ENCODE results near the gene VMAC.
"Not testable (repeated sequence)": the region's sequence is repeated elsewhere in the genome, so short reads cannot be mapped to it uniquely, and the experiment has no call there.

Gene VMAC

DNA sequence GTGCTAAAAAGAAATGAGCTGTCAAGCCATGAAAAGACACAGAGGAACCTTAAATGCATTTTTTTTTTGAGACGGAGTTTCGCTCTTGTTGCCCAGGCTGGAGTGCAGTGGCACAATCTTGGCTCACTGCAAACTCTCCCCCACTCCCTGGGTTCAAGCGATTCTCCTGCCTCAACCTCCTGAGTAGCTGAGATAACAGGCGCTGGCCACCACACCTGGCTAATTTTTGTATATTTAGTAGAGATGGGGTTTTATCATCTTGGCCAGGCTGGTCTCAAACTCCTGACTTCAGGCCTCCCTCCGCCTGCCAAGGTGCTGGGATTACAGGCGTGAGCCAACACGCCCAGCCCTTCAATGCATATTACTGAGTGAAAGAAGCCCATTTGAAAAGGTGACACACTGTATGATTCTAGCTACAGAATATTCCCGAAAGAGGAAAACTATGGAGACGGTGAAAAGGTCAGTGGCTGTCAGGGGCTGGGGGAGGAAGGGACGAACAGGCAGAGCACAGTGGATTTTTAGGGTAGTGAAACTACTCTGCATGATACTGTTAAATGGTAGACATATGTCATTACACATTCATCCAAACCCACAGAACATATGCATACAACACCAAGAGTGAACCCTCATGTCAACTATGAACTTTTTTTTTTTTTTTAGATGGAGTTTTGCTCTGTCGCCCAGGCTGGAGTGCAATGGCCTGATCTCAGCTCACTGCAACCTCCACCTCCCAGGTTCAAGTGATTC is 20.4 kb upstream of the VMAC start:
- not testable (repeated sequence) for DNase-seq

DNA sequence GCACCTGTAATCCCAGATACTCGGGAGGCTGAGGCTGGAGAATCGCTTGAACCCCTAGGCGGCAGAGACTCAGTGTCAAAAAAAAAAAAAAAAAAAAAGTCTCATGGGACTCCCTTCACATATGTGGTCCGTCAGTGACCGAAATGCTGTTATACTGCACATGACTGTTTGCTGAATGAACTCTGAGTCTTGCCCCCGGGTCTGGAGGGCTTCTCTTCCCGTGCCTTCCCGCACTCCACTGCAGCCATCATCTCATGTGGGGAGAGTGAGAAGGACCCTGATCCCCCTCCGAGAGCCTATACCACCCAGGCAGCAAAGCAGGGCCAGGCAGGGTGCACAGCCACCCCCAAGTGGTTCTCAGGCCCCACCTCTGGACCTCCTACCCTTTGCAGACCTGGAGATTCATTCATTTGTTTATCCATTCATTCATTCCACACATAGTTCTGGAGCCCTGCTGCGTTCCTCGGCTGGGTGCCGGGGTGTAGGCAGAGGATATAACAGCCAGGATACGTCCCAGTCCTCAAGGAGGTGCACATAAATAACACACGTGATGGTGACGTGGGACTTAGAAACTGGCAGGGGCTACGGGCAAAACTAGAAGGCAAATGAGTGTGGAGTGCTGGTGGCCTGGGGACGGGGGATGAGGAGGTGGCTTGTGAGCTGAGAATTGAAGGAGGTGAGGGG is 15.2 kb upstream of the VMAC start:
- no peak for DNase-seq

DNA sequence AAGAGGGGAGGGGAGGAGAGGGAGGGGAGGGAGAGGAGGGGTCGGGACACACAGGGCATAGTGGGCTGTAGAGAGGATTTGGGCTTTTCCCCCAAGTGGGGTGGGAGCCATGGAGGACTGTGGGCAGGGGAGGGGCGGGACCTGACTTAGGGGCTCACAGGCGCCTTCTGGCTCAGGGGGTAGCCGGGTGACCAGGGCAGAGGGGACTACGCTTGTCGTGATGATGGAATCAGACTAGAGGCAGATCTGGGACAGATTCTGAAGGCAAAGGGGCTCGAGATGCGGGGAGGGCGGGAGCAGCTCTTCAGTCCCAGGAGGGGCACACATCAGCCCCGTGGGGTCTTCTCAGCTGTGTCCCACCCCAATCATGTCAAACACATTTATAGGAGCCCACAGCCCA is 14.6 kb upstream of the VMAC start:
- no peak for DNase-seq

DNA sequence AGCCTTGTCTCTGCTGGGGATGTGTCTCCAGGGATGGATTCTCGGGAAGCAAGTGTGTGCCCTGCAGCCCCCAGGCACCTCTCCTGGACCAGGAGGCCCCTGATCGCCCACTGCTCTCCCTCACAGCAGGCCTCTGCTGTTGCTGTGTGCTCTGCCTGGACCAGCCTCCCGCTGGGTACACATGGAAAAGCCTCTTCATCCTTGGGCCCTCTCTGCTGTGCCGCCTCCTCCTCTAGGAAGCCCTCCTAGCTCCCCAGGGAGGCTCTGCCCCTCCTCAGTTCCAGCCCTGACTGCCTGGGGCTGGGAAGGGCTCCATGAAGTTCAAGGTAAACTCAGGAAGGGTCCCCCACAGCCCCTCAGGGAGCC is 13.1 kb upstream of the VMAC start:
- no peak for DNase-seq

DNA sequence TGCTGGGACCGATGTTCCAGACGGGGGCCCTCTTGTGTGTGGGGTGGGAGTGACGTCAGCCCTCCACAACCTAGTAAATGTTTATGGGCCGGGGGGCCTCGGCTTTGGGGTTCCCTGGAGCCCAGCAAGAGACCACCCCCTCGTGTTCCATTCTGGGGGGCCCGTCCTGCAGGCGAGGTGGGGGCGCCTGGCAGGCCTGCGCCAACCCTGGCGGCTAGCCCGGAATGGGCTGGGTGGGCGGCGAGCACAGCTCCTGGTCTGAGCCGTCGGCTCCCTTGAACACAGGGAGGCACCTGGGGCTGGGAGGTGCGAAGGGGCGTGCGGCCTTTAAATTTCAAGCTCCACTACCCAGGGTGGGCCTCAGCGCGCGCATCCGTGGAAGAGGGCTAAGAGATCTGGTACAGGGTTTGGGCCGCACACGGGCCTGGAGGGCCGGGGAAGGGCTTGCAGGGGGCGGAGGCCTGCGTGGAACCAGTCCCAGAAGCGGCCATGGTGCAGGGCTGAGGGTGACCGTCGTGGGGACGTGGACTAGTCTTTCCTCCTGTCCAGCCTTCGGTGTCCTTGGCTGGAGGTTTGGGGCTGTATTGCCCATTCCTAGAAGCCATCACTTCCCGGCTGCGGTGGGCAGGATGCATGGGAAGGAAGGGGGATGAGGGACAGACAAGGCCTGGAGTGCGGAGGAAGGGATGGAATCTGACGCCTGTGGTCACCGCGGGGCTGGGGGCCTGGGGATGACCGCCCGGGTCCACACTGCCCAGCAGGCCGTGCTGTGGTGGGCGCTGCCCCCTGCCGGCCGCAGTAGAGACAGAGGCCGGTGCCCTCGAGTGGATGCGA is 12.5 kb upstream of the VMAC start:
- peak in 1 of 2 donors; percentile 8 for DNase-seq

DNA sequence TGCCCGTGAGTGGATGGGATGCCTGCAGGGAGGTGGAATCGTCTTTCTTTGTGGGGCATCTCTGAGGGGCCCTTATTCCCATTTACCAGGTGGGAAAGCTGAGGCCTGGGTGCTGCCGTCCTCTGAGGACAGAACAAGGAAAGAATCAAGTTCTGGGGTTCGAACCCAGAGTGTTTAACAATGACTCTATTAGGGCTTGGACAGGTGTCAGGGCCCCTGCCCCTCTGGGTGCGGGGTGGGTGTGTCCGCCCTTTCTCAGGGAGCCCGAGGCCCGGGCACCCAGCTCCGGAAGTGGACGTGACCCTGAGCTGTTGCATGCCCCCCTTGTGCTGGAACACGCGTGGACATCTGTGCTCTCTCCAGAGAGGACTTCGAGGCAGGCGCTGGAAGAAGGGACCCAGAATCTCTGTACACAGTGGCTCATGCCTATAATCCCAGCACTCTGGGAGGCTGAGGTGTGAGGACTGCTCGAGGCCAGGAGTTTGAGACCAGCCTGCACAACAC is 11.8 kb upstream of the VMAC start:
- DNase-seq = no peak

DNA sequence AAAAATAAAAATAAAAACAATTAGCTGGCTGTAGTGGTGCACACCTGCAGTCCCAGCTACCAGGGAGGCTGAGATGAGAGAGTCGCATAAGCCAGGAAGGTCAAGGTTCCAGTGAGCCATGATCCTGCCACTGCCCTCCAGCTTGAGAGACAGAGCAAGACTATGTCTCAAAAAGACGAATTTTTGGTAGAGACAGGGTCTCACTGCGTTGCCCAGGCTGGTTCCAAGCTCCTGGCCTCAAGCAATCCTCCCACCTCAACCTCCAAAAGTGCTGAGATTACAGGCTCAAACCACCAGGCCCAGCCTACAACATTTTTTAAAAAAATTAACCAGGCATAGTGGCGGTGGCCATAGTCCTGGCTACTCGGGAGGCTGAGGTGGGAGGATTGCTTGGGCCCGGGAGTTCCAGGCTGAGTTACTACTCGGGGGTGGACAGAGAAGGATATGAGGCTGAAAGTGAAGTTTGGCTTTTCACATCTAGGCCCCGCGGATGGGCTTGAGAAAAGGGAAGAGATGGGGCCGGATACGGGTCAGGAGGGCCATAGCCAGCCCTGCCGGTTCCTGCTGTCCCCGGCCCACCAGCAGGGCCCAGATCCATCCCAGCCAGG is 11.3 kb upstream of the VMAC start:
- no peak for DNase-seq

DNA sequence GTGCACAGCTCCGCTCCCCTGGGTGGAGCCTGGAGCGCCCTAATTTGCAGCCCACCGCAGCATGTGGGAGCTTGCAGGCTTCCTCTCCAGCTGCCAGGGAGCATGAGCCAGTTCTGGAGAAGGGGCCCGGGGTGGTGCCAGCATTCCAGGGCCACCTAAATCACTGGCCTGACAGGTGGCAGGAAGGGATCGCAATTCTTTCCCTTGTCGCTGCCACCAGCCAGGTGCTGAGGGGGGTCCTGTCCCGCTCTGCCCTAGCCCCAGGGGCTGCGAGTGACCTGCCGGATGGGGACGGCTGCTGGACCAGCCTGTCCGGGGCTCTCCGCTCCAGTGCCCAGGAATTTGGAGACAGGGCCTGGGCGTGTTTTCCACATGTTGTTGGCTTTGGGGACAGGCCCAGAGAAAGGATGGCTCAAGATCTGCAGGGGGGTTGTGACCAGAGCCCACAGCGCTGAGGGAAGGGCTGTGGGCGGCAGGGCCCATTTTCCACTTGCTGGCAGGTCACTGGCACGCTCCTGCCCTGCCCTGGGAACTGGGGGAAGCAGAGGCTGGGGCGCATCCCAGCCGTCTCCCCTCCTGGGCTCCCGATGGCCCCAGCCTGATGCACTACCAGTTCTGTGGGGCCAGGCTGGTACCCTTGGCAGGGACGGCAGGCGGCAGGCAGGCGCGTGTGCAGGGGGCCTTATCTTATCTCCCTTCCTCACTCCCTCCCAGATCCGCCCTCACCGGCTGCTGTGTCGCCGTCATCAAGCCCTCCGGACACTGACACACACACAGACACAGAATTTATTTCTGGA is 10.6 kb upstream of the VMAC start:
- no peak for DNase-seq

DNA sequence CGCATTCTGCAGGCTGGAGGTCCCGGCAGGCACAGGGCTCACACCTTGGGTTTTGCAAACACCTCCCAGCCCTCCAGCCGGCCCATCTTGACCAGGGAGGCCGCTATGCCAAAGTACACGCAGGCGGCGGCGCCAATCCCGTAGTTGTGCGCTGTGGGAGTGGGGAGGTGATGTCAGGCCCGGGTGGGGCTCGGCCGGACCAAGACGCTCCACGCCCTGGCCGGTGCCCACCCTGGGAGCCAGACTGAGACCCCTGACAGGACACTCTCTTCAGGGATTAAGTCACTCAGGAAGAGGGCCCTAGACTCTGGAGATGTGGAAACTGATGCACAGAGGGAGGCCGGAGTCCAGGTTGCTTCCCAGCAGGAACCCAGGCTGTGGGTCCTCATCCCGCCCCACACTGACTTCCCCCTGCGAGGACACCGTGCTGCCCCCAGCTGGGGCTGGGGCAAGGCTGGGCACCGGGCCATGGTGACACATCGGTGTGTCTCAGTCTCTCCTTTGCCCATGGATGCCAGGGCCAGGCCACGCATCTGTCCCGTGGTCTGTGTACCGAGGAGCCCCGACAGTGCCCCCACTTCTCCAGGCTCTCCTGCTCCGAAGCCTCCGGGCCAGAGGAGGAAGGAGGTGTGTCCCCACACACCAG is 9.8 kb upstream of the VMAC start:
- no peak for DNase-seq

DNA sequence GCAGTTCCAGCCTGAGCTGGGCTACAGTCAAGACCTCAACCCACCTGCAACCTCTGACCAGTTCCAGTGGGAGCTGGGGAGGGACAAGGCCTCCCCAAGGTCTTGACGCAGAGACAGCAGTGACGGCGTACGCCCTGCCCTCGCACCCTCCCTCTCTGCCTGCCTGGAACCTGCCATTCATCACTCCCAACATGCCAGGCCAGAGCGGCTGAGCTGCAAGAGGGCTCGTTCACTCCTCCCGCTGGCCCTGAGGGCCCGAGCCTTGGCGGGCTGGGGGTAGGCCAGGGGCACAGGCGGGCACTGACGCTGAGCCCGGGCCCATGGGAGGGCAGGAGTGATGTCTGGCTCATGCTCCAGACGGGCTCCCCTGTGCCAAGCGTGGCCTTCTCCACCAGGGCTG is 9.3 kb upstream of the VMAC start:
- no peak for DNase-seq

DNA sequence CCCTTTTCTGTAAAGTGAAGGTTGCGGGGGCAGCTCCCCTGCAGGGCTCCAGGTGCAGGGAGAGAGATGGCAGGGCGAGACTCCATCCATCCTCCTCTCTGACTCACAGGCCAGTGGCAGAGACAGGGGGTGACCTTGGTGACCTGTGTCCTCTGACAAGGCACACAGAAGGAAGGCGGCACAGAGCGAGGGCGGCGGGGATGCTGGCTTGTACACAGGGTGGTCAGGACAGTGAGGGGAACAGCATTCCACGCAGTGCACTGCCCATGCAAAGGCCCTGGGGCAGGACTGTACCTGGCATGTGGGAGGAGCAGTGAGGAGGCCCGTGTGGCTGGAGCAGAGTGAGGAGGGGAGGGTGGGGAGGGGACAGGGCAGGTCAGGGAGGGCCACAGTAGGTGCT is 8.8 kb upstream of the VMAC start:
- DNase-seq = no peak

DNA sequence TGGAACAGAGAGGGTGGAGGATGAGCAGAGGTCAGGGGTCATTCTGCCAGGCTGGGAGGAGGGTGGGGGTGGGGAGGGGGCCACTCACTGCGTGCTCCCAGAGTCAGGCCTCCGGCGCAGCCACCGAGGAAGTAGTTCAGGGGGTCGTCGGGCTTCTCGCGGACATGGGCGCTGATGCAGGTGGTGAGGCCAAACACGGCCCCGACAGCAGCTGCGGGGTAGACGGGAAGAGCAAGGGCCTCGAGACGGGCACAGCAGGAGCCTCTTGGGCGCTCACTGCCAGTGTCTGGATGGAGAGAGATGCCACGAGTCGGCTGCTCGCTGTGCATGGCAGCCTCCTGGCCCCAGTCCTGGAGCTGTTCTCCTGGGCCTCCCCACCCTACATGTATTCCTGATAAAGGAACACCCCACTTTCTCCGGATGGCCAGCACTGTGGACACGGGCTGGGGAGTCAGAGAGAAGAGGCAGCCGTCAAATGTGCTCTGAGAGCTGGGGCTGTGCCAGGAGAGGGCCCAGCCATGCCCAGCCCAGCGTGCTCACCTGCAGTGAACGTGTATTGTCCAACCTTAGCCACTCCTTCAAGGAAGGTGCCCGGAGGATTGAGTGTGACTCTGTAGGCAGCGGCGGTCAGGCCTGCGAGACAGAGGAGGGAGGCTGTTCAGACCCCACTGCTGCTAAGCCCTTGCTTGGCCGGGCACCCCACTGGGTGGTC is 8.2 kb upstream of the VMAC start:
- DNase-seq = no peak

DNA sequence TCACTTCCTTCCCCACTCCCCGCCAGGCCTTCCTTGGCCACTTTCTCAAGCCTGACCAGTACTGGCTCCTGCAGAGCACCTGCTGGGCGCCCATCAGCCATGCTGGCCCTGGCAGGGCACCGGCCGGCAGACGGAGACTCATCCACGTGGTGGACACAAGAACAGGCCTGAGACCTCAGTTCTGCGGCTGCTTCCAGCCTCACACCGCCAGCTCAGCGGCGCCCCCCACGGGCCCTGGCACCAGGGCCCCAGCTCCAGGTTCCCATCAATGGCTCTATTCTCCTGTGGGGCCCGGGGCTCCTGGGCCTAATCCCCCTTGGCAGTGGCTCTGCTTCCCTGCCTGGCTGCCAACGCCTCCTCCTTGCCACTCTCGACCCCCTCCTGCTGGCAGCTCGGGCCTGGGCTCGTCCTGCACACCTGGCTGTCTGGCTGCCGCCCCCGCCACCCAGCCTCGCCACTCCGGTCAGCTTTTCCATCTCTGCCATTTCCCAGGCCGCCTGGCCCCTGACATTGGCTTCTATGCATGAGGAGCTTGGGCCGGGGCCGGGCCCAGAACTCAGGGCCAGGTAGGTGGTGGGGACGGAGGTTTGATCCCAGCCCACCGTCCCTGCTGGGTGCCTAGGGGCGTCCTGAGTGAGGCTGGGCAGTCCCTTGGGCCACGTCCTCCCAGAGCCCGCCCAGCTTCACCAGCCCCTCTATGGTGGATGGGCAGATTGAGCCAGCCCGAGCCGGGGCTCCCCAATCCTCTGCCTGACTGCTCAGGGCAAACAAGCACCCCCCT is 7.3 kb upstream of the VMAC start:
- no peak for DNase-seq

DNA sequence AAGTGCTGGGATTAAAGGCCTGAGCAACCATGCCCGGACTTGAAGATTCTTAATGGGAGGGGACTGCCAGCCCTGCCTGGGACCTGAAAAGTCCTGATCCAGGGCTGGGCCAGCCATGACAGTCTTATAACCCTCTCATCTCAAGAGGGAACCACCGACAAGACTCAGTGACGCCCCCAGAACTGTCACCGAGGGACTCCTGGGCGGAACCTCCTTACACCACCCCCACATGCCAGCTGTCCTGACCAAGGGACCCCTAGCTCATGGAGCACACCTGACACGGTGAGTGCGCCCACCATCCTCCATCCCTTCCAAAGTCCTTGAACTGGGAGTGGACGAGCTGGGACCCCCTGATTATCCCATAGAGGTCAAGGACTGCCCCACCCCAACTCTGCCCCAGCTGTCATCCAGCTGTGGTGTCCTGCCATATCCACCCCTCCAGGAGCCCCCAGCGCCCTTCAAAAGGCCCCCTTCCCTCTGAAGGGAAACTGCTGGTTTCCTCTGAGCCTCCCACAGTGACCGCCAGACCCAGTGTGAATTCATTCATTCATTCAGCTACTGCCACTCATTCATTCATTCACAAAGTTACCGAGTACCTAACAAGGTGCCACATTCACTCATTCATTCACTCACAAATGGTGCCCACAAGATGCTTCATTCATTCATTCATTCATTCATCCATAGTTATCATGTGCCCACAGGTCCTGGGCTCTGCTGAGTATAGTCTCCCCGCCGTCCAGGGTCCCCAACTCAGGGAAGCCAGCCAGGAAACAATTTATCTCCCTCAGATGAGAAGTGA is 4.7 kb upstream of the VMAC start:
- DNase-seq = no peak

DNA sequence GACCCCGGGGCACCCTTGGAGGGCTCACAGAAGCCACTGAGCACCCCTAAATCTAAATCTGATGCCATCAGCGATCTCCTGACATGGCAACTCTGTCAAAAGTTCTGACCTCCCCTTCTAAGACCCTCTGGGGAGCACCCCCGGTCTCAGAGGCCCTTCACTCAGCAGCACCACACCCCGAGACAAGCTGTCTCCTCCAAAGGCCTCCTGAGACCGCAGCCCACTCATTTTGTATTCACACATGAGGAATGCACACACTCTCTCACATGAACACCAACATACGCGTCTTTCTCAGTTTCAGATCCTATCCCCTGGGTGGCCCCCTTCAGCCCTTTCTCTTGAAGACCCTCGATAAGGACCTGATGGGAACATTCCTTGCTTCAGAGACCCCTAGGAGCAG is 3.7 kb upstream of the VMAC start:
- no peak for DNase-seq

DNA sequence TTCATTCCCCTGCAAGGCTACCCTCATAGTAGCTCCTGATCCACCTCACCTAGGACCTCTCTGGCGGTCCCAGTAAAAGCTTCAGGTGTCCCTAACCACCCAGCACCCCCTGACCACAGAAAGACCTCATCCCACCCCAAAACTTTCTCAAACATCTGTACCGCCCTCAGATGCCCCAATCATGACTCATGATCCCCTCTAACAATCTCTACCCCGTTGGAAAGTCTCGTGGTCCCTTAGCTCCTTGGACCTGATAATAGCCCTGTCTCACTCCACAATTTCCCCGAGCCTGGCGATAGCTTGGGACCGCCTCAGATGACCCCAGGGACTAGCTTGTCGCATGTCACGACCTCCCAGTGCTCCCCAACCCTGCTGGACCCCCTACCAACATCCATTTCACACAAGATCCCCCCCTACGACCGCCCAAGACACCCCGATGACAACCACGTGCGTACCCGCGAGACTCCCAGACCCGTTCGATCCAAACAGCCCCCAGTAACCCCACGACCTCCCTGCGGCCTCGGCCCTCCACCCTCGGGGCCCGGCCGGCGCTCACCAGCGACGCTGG is 1.5 kb upstream of the VMAC start:
- peak in 1 of 2 donors; percentile 1 for DNase-seq

DNA sequence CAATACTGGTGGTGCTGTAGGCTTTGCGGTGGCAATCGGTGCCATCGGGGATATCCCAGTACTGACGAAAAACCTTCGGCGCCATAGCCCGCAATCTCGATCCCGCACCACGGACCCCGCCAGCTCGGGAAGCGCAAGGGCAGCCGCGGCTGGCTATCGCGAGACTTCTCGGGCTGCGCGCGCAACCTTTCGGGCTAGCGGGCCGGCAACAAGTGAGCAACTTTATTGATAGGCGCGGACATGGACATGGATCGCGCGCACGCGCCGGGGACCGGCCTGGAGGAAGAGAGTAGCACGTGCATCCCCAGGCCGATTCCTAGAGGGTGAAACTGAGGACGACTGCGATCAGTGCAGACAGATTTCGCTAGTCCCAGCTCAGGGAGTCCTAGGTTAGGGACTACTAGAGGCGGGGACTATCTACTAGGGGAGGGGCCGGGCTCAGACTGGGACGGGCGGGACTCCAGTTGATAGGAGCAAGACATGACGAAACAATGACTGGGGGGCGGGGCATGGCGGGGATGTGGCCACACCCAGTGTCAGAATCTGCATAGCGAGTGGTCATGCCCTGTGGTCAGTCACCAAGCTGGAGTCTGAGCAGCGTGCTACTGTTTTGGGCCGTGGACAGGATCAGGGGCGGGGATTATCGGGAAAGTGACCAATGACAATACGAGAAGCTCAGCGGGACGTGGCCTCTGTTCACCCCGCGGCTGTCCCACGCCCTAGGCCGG is 884 bp upstream of the VMAC start, which contains the start of gene NDUFA11:
NDUFA11 (minus strand) TSS at position 167 of the 728 bp plus-strand sequence; CDS start at position 85, 82 bp downstream.
- peak; percentile 96 to 97 for DNase-seq

DNA sequence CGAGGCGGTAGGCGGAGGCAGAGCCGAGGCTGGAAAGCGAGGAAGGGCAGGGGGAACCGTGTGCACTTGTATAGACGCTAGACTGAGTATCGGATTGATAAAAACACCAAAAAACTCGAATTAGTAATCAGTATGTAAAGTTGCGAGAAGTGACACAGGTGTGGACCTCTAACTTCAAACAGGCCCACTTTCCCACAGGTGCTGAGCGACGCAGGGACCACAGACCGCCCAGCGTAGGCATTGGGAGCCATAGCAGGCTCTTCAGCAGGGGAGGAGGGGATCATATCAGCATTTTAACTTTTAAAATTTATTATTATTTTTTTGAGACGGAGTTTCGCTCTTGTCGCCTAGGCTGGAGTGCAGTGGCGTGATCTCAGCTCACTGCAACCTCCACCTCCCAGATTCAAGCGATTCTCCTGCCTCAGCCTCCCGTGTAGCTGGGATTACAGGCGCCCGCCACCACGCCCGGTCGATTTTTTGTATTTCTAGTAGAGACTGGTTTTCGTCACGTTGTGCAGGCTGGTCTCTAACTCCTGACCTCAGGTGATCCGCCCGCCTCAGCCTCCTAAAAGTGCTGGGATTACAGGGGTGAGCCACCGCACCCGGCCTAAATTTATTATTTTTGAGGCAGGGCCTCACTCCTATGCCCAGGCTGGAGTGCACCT is 574 bp downstream of the VMAC start:
- no peak for DNase-seq

Measured in CD4-positive, alpha-beta T cell treated with Interleukin-1 beta for 1 hour (primary cell).